GM03348 (cell line): Measurements from ENCODE around the gene TCEAL9.
"Not testable (repeated sequence)": the region's sequence is repeated elsewhere in the genome, so short reads cannot be mapped to it uniquely, and the experiment has no call there.

Source experiments
- DNase-seq: peaks from one replicate; pipeline ENCODE4 v3.0.0; 2012; ENCODE audit warnings: low spot score

Gene TCEAL9

DNA sequence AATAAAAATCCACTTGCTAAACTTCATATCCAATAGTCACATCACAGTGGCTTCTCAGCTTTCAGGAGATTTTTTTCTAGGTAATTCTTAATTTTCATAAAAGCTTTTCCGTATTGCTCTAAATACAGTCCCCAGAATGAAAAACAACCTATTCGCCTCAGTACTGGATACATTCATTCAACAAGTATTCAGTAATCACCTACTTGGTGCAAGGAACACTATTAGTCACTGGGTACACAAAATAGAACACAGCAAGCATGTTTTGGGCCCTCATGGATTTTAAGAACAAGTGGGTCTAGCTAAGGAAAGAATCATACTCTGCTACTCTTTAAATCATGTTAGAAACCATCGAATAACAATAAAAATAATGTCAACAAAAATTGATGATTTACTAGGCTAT is 17.3 kb downstream of the TCEAL9 start:
- DNase-seq = no peak

DNA sequence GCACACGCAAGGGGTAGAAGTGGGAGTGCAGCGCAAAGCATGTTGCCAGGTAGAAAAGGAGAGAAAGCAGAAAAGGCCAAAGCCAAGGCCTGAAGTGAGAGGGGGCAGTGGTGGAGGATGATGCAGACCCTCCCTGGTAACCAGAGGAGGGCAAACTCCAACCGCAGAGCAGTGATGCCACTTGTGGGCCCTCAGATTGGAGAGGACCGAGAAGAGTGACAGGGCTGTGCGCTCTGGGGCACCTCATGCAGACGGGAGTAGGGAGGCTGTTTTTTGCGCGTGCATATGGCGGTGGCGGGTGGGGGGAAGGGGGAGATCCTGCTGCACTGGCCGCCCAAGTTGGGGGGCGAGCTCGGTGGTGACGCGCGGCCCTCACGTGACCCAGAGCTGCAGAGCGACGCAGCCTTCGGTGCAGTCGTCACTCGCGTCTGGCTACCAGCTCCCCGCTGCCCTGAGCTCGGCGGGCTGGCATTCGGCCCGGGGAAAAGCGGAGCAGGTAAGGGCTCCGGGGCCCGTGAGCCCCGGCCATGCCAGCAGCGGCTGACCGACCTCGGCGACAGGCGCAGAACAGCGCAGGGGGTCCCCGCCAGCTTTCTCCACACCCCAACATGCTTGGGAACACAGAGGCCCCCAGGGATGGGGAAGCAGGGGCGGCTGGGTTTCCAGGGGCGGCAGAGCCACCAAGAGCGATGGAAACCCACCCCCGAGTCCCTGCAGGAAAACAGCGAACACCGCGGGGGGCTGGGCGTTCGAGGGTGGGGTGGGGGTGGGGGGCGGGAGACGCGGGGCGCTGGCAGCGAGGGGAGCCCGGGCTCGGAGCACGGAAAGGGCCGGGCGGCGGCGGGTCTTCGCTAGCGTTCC is 20.0 kb downstream of the TCEAL9 start, which contains the start of gene BEX3:
Gene BEX3, plus strand, starts transcription at position 421 of the 861 bp plus-strand sequence. CDS start 984 bp downstream, outside the sequence.
- DNase-seq = peak; percentile 66

DNA sequence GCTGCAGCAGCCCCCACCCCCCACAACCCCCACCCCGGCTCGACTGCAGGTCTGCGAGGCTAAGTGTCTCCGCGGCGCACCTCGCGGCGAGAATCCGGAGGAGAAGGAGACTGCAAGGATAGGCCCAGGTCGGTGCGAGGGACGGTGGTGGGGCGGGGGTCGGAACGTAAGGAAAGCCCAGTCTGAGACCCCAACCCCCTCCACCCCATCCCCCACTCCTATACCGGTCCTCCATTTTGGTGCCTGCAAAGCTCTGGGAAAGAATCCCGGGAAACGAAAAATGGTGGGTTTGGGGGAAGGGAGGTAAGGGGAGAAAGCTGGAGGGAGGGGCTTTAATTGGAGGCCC is 20.6 kb downstream of the TCEAL9 start:
- DNase-seq = peak; percentile 31

DNA sequence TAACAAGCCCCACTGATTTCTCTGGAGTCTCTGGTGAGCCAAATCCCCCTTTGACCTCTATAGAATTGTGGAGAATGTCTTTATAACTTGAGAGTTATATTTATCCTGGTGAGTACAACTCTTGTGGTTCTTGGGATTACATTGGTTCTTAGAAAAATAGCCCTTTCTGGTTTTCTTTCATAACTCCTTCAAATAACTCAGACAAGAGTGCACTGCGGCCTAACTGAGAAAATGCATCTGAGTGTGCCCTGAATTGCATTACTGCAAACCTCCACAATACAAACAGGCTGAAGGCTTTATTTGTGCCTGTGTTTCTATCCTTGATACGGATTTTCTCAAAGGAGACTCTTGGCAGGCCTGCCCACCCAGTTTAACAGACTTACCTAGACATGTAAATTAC is 22.7 kb downstream of the TCEAL9 start:
- DNase-seq = no peak

DNA sequence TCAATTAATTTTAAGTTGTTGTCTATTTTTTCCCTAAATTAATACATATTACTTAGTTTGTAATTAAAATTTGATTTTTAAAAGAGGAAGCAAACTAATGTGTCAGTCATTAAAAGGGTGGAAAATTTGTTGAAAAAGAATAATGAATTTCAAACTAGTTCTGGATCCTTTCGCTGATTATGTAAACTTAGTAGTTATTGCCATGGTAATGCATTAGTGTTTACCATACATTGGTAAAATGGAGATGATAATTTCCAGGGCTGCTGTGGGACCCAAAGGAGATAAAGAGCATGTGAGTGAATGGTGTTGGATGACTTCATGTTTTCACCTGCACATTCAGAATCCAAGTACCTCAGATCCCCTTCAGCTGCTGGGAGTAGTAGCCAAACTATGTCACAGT is 26.6 kb downstream of the TCEAL9 start:
- no peak for DNase-seq

DNA sequence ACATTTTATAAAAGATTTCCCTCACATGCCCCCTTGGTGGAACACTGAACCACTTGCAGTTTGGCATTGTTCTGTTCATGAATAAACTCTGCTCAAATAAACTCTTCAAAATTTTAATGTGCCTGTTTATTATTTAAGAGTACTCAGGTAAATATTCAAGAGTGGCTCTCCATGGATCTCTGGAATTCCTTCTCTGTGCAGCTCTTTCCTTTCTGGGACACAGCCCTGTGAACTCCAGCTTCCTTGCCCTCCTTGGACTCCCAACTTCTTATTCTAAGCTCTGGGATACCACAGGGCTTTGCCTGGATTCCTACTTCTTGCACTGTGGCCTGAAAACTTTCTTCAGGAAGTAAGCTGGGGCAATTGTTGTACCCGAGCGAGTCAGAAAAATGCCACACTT is 28.4 kb downstream of the TCEAL9 start:
- DNase-seq = no peak

DNA sequence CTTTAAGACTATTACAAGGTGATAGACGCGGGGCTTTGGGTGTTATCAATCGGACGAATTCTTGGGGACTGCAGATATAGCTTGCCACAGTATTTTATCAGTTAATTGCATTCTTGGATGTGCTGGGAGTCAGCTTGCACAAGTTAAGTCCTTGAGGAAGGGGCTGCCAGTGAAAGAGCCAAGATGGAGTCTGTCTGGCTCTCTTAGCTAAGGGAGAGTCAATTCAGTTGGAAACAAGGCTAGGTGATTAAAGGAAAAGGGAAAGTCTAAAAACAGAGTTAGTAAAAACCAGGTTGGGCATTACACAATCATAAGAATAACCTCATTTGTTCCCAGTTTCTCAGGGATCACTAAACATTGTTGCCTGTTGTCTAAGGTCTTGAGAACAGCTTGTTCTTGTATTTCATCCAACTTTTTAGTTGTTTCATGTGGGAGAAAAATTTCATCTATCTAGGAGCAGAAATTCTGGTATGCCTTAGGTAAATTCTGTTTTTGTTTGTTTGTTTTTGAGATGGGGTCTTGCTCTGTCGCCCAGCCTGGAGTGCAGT is 29.1 kb downstream of the TCEAL9 start:
- not testable (repeated sequence) for DNase-seq

DNA sequence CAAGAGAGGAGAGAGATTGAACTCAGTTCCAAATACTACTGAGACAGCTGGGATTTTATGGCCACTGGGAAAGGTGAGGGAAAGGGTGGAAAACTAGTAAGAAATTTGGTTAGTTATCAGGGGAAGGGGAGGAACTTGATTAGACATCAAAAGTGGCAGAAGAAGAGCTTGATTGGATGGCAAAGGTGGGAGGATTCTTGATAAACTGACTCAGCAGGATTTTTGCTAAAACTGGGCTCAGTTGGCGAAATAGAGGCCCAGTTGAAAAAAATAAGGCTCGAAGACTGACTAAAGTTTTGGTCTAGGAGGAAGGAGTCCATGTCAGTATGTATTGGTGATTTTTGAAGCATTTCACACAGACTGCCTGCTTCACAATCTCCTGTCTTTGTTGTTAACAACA is 30.0 kb downstream of the TCEAL9 start:
- no peak for DNase-seq

DNA sequence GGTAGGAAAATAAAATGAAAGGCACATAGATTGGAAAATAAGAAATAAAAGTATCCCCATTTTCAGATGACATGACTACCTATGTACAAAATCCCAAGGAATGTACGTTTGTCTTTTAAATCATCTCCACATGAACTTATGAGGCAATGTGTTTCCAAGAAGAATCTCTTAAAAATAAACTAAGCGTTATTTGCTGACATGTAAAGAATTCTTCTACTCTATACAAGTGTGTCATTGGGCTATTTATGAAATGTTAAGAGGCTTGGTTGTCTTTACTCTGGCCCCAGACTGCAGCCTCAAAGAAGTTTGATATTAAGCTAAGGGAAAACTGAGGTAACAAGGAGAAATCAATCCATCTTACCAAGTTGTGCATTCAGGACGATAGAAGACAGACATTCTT is 37.2 kb downstream of the TCEAL9 start:
- no peak for DNase-seq

DNA sequence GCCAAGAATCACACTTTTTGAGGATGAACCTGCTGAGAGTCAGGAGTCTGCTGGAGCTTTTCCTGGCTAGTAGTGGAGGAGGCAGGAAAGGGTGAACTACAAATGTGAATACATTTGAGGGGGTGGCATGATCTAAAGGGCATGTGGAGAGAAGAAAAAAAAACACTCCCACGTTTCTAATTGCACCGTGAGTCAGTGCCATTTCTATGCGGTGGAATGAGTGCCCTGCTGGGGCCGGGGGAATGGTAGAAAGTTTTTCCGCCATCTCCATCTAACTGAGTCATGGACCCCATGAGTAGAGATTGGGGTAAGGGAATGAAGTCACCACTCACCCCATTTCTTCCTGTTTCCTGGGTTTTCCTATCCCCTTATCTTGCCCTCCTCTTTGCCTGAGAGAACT is 39.9 kb downstream of the TCEAL9 start:
- DNase-seq = peak; percentile 11

DNA sequence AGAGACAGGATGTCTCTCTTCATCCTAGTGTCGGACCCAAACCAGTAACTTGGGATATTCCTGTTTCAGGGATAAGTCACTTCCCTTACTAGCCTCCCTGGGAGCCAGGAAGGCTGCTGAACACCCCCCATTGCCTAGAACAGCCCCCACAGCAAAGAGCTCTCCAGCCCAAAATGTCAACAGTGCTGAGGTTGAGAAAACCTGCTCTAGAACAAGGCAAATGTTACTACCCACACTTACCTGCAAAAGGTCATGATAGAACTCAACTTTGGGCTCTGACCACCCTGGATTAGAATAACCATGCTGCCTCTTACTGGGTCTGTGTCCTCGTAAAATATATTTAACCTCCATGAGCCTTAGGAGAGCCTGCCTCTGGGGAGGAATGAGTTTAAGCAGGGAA is 40.4 kb downstream of the TCEAL9 start:
- DNase-seq = no peak

DNA sequence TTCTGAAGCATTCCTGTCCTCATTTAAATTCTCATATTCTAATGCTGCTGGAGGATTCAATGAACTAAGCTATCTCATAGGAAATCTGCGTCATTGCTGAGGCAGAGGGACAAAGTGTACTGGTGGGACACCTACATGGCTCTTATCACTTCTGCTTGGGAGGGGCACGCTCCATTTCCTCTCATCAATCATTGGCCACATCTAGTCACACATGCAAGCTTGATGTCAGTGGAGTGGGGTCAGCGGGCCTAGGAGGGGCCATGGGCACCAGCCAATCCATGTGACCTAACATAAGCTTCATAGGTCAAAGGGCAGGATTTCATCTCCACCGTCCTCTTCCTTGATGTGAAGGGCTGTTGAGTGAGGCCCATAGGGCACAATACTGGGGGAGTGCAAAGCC is 41.4 kb downstream of the TCEAL9 start:
- no peak for DNase-seq

DNA sequence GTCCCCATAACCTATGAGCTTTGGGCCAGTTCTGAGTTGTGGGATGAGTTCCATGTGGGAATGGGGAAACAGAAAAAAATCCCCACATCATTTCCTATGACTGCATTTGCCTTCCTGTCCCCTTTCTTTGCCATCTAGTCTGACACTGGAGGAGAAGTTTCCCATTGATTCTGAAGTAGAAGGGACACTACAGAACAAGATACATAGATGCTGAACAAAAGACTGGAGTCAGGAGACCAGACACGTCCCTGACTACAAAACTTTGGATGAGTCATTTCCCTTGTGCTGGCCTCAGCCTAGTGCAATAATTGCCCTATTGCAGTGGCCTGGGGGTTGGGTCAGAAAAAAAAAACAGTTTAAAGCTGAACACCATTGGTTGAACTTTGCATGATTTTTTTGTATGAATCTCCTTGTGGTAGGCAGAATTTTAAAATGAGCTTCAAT is 42.1 kb downstream of the TCEAL9 start:
- DNase-seq = peak; percentile 60

DNA sequence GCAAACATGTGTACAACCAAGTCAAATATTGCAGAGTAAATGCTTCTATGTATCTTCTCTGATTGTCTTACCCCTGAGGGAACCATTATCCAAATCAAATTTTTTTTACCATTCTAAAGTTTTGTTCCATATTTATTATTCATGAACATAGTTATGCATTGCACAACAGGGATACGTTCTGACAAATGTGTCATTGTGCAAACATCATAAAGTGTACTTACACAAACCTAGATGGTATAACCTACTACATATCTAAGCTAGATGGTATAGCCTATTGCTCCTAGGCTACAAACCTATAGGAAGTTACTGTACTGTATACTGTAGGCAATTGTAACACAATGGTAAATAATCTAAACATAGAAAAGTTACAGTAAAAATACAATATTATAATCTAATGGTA is 43.4 kb downstream of the TCEAL9 start:
- no peak for DNase-seq

DNA sequence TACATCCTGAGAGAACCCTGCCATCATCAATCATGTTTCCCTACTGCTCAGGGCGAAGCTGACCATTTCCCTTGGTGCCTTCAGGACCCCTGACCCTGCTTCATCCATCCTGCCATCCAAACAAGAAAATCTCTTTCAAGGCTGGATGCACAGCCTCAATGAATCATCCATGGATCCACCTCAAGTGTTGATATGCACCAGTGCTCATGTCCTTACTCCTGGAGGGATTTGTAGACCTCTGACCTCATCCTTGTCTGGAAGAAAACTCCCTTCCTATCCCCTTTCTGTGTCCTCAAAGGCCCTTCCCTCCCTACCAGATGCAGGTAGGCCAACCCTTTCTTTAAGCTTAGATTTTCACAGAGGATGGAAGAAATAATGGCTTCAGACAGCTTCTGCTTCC is 44.6 kb downstream of the TCEAL9 start:
- DNase-seq = no peak

DNA sequence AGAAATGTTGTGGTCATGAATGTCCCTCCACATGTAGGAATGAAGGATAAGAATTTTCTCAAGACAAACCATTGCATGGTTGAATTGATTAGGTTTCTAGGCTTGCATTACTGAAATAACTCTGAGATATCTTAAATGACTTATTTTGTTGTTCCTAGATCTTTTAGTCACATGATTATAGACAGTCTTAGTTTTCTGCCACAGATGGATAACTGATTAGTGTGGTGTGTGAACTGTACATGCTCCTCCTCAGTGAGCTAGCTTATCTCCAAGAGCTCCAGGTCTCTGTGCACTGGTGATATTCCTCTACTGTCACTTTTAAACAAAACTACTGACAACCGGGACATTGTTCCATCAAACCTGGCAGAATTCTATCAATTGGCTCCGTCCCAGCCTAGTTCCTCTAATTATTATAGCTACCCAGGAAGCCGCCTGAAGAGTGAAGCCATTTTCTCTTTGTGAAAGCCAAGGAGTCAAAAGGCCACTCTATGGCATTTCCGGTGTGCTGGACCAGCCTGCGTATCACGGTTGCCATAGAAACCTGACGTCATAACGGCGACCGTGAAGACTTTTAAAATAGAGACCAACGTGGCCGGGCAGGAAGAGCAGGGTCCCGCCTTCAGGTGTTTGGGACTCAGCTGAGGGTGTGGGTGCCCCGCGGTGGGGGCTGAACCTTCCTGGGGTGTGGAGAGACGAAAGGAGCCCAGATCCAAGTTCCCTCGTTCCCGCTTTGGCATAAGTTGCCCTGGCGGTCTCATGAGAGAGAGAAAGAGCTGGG is 48.1 kb downstream of the TCEAL9 start:
- DNase-seq = peak; percentile 67

DNA sequence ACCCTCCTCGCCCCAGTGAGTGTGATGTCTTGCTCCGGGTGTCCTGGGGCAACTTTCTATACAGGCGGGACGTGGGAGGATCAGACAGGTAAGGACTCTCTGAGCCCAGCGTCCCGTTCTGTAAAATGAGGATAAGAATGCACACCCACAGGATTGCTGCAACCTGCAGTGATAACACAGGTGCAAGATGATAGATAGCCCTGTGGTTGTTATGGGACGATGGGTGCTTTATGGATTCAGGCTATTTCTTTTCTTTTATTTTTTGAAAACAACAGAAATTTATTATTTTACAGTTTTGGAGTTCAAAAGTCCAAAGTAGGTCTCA is 48.7 kb downstream of the TCEAL9 start:
- DNase-seq = no peak

DNA sequence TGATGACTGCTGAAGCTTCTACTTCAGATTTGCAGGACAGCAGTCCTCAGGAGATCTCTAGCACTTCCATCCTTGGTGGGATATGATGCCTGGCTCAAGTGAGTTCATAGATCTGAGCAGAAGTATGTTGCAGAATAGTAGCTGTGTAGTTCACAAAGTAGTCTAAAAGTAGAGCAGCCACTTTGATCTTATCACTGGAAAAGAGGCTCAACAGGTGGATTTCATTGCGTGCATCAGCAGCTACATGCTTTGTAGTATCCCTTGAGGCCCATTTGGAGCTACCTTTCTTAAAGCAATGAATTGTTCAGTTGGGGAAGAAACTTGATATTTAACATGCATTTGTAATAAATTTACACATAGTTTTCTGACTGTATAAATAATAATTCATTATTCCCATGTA is 50.0 kb downstream of the TCEAL9 start:
- no peak for DNase-seq

DNA sequence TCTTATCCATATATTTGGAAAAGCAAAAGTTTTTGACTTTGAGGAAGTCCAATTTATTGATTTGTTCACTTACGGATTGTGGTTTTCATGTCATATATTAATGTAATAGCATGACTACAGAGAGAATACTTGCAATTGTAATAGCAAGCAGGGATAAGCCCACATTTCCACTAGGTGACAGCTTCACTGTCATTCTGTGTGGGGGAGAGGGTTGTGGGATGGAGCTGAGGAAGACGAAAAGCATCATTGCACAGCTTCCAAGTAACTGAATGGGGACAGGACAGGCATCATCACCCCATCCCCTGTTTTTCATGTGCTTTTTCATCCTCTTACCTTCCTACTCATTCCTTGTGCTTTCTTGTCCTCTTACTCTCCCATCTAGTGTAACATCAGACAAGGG is 51.5 kb downstream of the TCEAL9 start:
- DNase-seq = no peak
